HG02943 (cell line): ENCODE results near the gene PHF14.

Experiments used
- ATAC-seq: cut with Tn5 transposase; IDR thresholded peaks from one replicate; pipeline ENCODE4 v1.9.1; 2021; ENCODE audit warnings: mild to moderate bottlenecking, low read depth, moderate library complexity; ENCODE audit not compliant: unreplicated experiment

Gene PHF14

DNA sequence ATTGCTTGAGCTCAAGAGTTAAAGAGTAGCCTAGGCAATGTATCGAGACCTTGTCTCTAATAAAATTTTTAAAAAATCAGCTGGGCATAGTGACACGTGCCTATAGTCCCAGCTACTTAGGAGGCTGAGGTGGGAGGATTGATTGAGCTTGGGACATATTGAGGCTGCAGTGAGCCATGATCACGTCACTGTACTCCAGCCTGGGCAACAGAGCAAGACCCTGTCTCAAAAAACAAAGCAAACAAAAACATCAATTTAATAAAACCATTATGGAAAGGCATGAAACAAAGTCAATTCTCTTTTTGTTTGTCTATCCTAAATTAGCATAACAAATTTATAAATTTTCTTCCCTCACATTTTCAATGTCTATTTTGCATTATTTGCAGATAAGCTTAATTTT is 108.4 kb downstream of the PHF14 start:
- ATAC-seq, result no peak

DNA sequence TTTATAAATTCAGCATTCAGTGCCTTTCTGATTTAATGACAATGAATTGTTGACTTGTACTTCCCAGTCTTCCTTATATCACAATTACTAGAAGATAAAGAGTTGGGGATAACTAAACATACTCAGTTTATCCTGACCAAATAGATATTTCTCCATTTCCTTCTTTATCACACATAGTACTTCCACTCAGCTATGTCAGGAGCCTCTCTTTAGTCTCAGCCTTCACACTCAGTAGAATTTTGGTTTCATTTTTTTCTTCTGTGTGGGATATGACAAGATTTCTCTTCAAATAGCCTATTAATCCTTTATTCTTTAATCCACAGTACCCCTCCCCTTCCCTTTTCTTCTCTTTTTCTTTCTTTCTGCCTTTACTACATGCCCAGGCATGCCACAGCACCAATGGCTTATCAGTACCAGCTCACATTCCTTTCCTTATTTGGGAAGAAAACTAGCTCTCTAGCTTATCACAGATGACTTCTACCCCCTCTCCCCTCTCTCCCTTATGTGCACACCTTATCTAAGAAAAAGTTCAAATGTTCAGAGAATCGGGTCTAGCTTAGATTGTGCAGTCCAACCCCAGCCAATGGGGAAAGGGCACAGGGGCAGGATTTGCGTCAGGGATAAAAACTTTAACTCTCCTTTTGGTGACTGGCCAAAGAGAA is 109.0 kb downstream of the PHF14 start:
- no peak for ATAC-seq

DNA sequence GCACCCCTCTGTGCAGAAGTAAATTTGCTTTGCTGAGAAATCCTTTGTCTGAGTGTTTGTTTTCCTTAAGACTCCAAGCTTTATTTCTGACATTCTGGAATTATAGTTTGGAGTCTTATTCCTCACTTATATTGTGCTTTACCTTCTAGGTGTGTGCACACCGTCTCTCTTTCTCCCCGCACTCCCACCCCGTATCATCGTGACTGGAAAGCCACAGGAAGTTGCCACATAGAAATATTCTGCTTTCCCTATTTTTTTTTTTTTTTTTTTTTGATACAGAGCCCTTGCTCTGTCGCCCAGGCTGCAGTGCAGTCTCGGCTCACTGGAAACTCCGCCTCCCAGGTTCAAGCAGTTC is 109.5 kb downstream of the PHF14 start:
- no peak for ATAC-seq

DNA sequence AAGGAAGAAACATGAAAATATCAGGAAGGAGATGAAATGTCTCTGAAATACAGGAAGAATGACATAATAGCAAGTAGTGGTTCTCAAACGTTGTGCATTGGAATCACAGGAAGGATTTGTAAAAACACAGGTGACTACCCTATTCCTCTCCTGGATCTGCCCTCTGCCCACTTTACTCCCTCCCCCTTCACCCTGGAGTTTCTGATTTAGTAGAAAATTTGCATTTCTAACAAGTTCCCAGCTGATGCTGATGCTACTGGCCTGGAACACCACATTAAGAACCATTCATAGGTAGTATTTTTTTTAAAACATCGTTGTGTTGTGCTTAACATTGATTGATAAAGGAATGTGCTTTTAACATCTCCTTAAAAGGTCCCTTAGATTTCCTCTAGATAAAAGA is 130.9 kb downstream of the PHF14 start:
- ATAC-seq, result no peak

DNA sequence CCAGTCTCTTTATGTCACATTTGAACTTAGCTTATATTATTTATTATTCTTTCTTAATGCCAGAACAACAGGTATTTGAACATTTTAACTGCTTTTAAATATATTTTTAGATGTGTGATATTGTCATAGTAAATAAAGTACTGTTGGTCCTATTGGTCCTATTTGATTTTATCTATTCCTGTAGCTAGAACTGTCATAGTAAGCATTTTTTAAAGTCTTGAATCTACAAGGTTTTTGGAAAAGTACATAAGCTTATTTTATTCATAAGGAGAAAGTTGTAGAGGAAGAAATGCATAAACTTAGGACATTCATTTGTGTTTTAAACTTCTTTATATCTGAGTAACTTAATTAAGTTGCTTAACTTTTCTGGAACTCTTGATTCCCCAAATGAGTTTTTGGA is 136.0 kb downstream of the PHF14 start:
- no peak for ATAC-seq

DNA sequence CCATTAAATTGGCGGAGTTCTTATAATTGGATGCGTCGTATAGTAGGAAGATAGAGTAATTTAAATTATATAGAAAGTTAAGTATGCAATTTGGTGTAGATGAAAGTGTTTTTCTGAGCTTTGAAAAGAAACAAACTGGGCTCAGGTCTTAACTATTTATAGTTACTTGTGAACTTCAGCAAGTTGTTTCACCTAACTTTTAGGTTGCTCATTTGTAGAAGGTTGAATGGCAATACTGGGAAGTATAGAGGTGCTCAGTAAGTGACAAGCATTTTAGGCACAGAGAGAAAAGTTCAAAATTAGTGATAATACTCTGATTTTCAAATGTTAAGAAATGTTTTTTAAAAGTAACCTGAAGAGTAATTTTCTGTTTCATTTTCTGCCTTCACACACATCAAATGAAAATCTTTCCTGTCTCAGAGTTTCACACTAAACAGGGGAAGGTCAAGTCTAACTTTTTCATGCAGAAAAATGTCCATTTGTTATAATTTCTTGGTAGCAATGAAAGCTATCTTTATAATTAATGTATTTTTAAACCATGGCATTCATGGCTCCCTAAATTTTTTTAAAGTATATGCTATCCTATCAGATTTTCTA is 146.5 kb downstream of the PHF14 start:
- no peak for ATAC-seq

DNA sequence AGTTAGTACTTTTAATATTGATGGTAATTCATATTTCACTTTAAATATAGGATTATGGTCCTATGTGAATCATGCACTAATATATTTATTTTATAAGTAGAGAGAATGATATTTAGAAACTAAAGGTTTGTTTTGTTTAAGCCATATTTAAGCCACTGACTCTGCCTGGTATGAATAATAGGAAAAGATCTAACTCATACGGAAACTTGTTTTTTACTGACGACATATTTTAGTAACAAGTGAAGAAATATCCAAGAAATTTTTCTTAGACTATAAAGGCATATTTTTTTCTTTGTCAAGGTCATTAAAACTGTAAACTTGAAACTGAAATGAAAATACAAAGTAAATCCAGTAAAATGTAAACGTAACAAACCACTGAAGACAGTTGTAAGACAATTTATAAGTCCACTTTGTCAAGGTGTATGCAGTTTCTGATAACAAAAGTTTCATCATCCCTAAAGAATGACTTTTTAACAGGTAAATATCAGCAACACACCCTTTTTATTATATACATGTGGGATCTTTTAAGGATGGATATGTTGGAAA is 147.1 kb downstream of the PHF14 start:
- ATAC-seq, result no peak

DNA sequence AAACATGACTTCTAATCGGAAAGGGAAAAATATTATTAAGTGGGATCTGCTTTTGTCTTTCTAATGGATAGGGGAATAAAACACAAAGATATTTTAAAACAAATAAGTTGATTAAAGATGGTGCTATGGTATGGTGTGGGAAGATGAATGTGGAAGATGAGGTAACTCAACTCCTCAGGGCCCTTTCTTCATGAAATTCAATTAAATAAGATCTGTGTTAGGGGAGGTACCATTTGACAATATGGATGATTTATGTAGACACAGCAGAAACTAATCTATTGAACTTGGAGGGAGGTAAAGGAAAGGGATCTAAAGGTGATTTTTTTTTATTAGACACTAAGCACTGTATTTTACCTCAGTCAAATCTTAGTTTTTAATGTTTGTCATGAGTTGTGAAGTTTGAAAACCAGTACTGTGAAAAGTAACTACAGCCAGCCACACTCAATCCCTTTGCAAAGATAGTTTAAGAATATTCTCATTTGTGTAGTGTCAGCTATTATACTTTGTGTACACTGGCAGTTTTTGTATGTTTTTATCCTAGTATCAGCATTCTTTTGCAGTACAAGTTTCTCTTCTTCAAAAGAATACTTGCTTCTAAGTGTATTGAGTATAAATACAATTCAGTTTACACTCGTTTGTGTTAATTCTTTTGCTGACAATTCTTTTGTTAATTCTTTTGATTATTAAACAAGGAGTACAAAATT is 151.3 kb downstream of the PHF14 start:
- no peak for ATAC-seq

DNA sequence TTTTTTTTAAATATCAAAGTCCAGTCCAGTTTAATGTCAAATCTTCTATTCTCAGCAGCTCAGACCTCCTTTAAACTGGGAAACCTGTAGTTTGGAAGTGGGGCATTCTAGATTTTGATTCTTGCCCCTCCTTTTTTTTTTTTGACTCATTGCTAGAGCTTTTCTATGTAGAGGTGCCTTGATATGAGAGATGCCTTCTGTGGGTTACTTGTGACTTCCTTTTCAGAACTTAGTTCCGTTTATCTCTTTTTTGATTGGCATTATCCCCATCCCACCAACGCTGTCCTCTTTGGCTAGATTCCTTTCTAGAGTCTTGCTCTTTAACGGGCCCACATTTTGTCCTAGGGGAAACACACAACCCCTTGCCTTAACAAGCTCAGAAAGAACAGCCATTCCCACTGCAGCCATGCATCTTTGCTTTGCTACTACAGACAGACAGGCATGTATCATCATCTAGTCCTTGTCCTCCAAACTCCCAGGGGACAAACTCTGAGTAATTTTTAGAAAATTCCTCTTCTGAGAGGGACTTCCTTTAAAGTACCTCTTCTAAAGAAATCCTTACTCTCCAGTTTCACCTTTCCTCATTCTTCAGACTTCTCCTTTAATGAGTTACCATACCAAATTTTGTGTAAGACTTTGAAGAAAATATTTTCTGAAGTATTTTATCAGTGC is 153.6 kb downstream of the PHF14 start:
- ATAC-seq, result no peak

DNA sequence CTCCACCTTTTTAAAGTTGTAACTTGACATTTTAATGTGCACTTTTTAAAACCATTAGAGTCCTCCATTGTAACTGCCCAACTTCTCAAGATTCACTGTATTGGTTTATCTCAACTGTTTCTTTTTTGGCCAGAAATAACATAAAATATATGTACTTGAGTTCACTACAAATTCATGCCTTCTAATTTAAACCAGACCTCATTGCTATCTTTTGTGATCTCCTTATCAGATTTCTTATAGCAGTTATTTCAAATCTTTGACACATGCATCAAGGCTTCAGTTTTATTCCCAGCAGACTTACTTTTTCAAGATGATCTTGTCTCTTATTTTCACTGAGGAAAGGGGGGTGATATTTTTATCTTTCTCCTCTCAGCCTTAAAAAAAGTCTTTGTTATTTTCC is 154.3 kb downstream of the PHF14 start:
- no peak for ATAC-seq

DNA sequence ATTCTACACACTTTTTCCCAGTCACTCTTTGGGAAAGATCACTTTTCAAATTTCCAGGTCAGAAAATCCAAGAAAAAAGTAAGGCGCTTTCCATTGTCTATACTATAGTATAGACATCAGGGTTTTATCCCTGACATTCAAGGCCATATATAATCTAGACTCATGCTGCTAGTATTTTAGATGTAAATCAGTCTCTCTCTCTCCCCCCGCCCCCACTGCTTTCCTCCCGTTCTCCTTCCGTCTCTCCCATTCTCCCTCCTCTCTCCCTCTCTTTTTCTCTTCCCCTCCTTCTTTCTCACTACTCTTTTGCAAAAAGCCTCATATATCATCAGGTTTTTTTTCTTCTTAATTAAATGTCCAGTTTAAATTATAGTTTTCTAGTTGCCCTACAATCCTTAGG is 154.8 kb downstream of the PHF14 start:
- ATAC-seq, result no peak

DNA sequence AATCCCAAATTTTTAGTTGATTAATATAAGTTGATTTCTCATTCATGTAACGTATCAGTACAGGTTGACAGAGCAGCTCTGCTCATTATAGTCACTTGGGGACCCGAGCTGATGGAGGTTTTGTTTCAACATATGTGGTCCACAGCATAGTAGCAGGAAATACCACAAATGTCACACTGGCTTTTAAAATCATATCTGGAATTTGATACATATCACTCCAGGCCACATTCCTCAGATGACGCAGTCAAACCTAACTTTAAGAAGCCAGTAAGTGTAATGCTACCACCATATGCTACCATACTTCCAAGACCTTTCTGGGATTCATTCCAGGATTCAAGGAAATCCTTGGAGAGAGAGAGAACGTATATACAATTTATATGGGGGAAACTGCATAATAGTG is 156.3 kb downstream of the PHF14 start:
- ATAC-seq, result no peak

DNA sequence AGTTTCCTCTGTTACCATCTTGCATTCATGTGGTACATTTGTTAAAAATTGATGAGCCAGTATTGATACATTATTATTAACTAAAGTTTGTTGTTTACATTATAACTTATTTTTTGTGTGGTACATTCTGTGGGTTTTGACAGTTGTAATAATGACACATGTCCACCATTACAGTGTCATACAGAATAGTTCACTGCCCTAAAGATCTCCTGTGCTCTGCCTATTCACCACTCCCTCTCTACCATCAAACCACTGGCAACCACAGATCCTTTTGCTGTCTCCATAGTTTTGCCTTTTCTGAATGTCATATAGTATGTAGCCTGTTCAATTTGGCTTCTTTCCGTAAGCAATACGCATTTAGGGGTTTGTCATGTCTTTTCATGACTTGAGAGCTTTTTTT is 156.9 kb downstream of the PHF14 start:
- ATAC-seq, result no peak

DNA sequence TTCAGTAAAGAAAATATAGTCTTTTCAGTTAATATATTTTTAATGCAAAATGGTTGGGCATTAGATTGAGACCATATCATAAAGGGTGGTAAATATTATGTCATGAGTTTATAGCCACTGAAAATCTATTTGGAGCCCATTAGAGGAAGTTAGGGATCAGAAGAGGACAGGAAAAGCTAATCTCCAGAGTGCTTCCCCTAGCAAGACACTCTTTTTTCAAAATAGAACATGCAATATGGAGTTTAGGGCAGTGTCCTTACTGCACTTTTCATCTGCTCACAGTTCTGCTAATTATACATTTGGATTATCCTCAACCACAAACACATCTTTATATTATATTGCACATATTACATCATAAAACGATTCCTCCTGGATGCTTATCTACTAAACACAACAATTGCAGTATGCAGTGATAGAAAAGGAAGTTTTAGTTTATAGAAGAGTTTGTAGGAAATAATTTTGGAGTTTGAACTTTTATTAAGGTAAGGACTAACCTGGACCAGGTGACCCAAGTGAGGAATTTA is 159.8 kb downstream of the PHF14 start:
- no peak for ATAC-seq

DNA sequence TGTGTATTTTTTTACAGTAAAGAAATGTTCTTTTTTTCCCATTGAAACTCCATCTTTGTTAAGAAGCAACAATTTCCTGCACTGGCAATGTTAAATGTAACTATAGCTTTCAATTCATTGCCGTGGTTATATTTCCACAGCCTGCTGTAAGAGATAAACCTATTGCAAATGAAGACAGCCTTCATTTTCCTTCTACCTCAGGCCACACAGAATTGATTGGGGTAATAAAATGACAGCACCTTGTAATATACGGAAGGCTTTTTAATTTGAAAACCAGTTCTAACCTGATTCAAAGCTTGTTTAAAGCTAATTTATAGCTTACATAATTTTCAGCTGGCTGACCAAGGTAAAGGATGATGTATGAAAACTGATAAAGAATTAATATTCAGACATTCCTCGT is 161.9 kb downstream of the PHF14 start:
- ATAC-seq, result no peak

DNA sequence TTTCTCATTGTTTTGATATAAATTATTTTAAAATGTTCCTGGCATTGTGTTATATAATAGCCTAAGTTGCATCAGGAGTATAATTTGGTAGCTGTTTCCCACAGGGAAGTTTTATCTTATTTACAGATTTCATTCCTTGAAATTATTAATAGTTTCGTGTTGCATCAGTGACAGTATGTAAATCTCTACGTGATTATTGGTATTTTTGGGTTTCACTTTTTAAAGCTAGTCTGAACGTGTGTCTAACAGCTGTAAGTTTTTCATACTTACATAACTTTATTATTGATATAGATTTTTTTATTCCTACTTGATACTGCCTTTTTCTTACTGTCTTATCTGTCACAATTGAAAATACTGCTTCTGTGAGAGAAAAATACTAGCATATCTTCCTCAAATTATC is 167.9 kb downstream of the PHF14 start:
- no peak for ATAC-seq

DNA sequence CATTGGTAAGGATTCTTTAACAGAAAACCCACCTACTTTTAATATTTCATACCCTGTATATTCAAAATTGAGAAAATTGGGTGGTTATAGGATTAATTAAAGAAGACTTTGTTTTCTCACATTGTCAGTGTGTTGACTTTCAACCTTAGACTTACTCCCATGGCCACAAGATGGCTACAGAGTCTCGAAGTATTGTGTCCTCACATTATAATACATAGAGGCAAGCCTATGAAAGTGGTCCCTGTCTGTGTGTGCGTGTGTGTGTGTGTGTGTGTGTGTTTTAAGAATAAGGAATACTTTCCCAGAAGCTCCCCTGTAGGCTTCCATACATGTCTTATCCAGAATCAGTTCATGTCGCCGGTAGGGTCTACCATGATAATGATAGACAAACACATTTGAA is 180.0 kb downstream of the PHF14 start:
- no peak for ATAC-seq

DNA sequence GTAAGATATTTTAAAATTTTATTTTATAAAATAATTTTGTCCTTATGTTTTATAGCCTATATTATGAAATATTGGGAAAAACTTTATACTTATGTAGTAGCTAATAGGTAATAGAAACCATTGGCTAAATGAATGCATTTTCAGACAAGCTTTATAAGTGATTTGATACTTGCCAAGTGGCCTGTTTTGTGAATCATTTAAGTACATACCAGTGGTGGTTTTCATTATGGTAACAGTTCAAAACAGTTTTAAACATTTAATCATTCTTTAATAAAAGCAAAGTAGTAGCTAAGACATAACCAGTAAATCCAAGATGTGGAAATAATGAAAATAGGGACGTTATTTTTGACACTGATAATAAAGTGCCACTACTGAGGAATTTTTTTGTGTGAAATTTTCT is 182.2 kb downstream of the PHF14 start:
- no peak for ATAC-seq

DNA sequence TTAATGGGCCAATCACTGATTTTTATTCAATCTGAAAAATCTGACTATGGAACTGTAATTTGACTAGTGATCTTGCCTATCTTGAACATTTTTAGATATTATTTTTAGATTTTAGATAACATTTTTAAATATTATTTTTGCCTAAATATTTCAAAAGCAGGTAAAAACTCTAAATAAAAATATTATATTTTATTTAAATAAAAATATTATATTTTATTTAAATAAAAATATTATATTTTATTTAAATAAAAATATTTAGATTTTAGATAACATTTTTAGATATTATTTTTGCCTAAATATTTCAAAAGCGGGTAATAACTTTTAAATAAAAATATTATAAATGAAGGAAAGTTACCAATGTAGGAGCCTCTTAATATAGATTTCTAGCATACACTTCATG is 187.8 kb downstream of the PHF14 start:
- no peak for ATAC-seq

DNA sequence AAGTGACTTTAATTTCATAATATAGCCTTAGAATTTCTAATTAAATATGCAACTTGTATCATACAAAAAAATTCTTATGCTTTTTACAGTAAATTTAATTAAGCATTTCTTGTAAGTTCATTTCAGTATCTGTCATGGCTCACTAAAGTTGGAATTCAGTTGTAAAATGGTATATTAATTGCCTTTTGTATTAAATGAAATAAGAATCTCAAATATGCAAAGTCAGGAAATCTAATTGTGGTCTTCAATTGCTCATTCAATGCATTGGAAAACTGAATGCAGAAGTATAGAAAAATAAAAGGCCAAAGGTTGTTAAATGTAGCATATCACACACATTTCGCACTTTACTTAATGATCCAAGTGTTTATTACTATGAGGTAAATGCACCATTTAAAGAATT is 189.5 kb downstream of the PHF14 start:
- no peak for ATAC-seq

DNA sequence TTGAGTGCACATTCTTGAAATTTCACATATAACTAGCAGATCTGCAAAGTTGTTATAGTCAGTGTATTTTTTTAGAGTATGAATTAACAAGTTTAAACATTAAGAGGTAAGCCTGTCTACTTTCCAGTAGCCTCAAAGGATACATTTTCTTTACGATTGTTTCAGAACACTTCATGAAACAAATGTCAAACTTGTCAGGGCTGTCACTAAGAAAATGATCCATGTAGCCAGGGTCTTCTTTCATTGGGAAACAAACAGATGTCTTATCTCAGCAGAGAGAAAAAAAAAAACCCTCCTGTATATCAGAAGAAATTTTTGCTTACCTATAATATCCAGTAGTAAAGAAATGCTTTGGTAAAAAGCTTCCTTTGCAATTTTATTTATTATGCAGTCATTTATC is 192.4 kb downstream of the PHF14 start:
- no peak for ATAC-seq
